ENCODE results near the gene ST3GAL4.

GRCh38 chr11:126380909-126381308 is 25.4 kb downstream of the ST3GAL4 start:
- TF ChIP-seq REST (IDR thresholded peaks at IDR 0.05; ENCODE audit: insufficient read depth in 1 of 2, low read depth in 2 of 2, low read length in 2 of 2) (no peak), POLR2AphosphoS5 (IDR thresholded peaks at IDR 0.05; ENCODE audit: low read depth, low read length) (no peak), TAF1 (IDR thresholded peaks at IDR 0.05; ENCODE audit: borderline replicate concordance, insufficient read depth, low read length) (no peak), SIN3A (IDR thresholded peaks at IDR 0.05; ENCODE audit: borderline replicate concordance, insufficient read depth, low read length) (no peak), FOXP2 (optimal IDR thresholded peaks at IDR 0.05; ENCODE audit: borderline replicate concordance, extremely low read depth, extremely low read length, insufficient read depth) (no peak)

Data from PFSK-1 (cell line).